ENCODE results near the gene MICAL3.
"Not testable (repeated sequence)": the region's sequence is repeated elsewhere in the genome, so short reads cannot be mapped to it uniquely, and the experiment has no call there.

MICAL3 gene

DNA sequence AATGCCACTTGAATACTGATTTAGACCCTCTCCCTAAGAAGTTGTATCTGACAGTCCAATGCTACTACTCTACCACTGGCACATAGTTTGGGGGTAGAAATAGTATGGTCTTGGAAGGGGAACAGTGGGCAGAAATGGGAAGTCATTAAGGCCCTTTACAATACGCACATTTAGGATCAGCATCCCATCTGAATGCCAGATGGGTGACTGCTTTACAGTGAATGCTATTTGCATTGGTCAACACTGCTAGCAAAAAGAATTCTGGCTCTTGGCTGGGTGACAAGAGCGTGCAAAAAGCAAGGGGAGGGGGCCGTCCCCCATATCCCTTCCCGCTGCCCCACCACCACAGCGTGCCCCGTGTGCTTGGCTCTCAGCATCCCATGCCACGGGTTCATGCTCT, 145.4 kb downstream of the MICAL3 start:
- FAIRE-seq: no peak

DNA sequence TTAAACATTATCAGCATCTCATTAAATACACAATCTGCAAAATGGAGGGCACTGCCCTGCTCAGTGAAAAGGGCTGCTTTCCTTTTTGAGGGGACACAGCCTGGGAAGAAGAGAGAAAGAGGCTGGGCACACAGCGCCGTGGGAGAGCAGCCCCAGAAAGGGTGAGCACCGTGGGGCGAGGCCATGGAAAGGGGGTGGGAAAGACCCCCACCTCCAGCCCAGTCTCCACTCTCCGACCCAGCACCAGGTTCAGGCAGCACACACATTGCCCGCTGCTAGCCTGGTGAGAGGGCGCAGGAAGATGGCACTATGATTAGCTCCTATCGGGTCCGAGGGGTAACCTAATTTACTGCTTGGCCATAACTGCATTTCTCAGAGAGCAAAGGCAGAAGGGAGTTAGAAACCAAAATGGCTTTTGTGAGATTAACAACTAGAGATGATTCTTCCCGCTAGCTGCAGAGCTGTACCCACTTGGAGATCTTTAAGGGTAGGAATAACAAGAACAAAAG, 146.1 kb downstream of the MICAL3 start:
- FAIRE-seq: no peak

DNA sequence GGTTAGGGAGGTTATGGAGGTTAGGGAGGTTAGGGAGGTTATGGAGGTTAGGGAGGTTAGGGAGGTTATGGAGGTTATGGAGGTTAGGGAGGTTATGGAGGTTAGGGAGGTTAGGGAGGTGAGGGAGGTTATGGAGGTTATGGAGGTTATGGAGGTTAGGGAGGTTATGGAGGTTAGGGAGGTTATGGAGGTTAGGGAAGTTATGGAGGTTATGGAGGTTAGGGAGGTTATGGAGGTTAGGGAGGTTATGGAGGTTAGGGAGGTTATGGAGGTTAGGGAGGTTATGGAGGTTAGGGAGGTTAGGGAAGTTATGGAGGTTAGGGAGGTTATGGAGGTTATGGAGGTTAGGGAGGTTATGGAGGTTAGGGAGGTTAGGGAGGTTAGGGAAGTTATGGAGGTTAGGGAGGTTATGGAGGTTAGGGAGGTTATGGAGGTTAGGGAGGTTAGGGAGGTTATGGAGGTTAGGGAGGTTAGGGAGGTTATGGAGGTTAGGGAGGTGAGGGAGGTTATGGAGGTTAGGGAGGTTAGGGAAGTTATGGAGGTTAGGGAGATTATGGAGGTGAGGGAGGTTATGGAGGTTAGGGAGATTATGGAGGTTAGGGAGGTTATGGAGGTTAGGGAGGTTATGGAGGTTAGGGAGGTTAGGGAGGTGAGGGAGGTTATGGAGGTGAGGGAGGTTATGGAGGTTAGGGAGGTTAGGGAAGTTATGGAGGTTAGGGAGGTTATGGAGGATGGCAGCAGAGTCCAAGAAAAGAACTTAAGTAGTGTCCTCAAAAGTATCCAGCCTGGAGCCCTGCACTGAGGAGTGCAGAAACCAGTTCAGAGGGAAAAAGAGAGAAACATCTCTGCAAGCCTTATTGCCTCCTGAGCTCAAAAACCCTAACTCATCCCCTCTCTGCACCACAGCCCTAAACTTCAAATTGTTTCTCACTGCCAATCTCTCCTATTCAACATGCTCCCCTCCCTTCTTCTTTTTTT, 147.2 kb downstream of the MICAL3 start:
- not testable (repeated sequence) for FAIRE-seq

DNA sequence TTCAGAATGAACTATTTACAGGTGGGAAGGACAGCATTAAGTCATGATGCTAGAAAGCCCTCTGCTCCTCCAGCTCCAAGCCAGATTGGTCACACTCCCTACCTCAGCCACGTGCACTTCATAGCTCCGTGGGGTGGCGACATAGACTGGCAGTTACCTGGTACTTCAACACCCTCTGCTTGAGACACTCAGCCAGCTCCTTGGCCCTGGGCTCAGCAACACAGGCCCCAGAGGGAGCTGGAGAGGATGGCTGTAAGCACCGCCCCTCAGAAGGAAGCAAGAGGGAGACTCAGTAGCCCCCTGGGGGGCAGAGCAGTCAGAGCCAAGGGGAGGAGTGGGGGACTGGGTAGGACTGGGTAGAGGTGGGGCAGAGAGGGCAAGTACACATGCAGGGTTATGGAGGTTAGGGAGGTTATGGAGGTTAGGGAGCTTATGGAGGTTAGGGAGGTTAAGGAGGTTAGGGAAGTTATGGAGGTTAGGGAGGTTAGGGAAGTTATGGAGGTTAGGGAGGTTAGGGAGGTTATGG, 148.0 kb downstream of the MICAL3 start:
- FAIRE-seq: no peak

DNA sequence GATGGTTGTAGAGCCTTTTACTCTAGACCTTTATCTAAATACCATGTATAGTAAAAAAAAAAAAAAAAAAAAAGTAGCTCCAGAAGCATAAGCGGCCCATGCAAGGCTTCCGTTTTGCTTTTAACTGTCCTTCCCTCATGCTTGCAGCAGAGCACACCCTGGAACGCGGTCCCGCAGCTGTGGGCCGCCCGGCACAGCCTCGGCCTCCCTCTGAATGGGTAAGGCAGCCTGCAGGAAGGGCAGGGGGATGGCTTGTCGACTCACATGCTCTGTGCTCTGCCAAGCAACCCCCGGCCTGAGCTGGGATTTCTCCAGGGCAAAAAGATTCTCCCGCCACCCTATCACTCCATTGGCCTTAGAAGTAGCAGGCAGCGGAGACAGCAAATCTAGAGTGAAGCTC, 148.7 kb downstream of the MICAL3 start:
- no peak for FAIRE-seq

DNA sequence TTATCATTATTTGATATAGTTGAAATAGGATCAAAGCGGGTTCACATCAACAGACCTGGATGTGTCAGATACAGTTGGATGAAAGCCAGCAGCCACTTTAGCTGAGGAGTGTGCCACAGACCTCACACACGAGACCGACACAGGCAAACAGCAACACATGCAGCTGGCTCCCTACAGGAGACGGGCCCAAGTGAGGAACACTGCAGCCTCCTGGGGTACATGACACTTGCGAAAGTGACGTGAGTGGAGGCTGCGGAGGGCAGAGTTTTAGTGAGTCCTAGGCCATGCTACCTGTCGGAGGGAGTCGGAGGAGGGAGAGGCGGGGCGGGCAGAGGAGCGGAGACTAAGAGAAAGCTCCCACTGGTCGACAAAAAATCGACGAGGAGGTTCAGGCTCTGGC, 149.2 kb downstream of the MICAL3 start:
- no peak for FAIRE-seq

DNA sequence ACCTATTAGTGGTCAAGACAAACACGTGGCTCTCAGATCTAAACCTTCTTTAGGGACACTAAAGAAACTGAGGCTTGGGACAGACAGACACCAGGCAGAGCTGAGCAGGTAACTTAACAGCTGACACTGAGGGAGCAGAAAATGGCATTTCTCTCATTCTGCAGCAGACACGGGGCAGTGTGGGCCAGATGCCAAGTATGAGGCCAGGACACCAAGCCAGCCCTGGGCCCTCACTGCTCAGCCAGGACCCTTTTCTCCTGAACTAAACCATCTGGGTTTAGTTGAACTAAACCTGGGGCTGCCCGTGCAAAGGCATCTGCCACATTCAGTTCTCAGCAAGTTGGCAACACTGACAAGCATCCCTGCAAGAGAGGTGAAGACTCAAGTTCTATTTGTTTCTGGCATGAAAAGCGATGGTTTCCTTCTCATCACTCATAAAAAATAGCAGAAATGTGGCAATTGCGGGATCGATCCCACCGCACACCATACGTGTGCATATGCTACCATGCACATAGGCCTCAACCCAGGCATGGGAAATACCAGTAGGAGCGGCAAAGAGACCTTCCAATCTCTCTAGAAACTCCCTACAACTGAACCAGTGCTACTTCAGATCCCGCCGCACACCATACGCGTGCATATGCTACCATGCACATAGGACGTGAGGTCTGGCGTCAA, 150.0 kb downstream of the MICAL3 start:
- FAIRE-seq: no peak

DNA sequence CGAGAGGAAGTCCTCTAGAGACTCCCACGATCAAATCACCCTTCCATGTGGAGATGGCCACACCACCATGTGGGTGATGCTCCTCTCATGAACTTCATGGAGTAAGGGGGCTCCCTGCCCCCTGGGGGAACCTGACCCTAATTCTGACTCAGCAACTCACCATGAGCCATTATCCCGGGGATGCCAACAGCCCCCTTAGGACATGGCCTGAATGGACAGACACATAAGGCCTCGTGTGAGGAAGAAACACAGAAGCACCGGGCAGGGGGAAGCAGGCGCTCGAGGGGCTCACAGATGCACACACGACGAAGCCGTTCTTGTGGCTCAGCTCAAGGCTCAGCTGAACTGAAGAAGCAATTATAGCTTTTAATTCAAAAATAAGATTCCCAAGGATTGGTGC, 150.6 kb downstream of the MICAL3 start:
- FAIRE-seq: no peak

DNA sequence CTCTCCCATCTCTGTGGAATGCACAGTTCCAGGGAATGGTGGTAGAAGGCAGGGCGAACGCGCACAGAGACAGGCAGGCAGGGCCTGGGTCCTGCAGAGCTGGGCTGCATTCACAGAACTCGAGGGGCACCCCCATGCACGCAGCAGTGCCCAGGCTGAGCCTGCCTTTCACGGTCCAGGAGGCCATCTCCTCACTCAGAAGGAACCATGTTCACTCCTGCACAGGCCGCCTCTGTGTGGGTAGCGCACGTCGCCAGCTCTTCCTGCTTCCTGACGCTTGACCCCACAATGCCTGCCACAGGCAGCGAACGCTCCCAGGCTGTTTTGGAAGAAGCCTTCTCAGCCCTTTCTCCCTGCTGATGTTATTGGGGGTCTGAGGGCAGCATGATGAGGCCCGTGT, 151.2 kb downstream of the MICAL3 start:
- no peak for FAIRE-seq

DNA sequence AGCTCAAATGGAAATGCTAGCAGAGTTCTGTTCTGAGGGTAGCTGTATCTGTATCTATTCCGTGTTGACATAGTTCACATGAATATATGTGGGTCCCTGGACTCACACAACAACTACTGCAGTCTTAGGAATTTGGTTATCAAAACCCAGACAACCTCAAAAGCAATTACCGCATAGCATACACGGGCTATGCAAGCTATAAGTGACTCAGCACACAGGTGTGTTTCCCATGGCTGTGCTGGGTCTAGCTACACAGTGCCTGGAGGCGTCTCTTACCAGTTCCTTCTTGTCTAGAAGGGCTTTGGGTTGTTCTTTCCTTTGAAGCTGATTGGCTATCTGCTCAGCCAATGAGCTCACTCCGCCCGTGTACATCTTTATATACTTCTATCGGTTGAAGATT, 151.9 kb downstream of the MICAL3 start:
- no peak for FAIRE-seq

DNA sequence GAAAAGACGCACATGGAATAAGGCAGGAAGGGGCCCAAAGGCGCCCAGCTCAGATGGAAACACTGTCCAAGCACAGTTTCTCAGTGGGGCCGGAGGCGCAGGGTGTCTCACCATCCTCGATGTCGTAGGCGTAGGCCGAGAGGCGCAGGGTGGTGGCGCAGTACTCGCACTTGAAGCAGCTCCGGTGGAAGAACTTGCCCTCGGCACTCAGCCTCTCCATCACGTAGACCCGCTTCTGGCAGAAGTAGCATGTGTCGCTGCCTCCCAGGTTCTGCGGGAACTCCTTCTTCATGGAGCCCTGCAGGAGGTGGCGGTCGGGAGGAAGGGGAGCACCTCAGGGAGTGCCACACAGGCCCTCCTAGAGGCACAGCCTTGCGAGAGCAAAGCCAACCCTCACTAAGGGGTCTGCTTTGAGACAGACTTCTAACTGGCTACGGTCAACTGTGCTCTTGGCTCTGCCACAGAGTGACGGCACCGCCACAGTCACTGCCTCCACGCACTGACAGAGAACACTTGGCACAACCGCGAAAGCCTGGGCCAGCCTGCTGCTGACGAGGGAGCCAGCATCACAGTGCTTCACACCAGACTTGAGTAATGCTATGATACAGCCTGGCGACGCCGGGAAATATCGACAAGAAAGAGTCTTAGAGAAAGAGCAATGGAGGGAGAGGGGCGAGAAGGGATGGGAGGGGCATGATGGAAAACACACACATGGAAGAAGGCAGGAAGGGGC, 152.5 kb downstream of the MICAL3 start:
- no peak for FAIRE-seq

DNA sequence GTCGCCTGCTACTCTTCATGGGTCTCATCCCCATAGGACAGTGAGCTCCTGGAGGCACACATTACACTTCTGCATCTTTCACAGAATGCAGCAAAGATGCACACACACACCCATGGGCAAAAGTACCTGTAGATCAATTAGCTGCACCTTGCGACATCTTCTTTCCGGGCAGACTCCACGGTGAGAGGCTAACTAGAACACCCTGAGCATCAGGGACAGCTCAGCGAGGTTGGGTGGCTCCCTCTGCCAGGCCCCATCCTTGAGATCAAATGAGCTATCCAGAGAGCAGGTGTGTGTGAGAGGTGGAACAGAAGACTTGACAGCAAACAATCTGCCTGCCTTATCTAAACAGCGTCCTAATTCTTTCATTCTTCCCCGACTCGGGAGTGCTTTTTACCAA, 154.0 kb downstream of the MICAL3 start:
- no peak for FAIRE-seq

DNA sequence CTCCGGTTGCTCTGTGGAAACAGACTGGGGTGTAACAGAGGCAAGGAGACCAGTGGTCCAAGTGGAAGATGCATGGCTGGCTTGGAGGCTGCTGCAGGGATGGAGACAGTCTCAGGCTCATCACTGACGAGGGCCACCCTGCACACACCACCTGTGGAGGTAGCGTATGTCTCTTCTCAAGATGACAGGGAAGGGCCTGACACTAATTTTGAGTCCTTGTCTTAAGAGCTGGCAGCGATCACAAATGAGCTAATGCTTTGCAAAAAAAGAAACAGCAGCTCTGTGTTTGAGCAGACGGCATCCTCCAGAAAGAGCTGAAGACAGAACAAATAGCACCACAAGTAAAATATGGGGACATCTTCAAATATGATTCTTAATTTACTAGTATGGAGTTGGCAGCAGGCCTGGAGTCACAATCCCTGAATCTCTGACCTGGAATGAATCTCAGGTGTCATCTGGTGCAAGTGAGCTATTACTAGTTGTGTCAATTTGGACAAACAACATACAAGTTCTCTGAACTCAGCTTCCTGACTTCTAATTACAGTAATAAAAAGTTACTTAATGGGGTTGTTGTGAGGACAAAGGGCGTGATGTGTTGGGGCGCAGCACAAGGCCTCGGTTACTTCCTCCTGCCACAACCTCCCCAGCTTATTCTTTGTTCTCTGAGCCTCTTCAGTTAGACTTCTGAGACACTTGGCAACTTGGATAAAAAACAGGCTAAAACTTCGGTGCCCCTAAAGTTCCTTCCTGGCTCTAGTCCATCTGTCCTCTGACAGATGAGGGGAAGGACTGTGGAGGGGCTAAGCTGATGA, 154.9 kb downstream of the MICAL3 start:
- no peak for FAIRE-seq

DNA sequence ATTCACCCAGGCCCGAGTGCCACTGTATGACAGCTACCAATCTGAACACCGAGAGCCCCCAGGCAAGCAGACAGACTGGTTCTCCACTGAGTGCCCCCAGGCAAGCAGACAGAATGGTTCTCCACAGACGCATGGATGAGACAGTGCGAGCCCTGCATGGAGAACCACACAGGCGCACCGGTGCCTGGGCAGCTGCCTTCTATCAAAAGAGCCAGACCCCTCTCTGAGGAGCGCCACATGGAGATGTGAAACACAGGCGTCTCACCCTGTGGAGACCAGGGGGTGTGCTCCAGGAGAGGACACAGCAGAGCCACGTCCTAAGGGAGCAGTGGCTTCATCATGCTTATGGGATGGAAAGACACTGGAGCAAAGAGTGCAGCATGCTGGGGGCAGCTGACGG, 155.6 kb downstream of the MICAL3 start:
- no peak for FAIRE-seq

DNA sequence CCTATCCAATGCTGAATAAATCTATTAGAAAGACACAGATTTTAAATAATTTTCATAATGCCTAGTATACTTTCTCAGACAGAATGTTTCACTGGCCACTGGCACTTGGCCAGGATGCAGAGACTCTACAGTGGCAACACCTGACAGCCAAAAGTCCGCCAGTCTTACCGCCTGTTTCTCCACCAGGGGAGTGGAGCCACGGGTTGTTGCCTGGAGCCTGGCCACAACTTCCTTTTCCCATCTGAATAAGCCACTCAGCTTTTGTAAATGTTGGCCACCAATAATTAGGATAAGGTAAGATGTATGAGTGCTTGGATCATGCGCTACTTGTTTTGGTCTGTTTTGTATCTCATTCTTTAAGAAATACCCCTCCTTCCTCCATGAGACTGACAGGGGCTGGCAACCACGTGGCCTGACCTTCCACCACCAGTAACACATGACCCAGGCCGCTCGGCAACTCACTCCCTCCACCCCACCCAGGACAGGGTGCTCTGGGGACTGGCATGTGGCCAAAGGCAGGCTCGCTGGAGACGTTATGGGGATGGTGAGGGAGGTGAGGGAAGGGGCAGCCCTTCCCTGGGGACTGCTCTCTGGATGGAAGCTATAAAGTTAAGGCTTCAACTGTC, 157.1 kb downstream of the MICAL3 start:
- FAIRE-seq: no peak

DNA sequence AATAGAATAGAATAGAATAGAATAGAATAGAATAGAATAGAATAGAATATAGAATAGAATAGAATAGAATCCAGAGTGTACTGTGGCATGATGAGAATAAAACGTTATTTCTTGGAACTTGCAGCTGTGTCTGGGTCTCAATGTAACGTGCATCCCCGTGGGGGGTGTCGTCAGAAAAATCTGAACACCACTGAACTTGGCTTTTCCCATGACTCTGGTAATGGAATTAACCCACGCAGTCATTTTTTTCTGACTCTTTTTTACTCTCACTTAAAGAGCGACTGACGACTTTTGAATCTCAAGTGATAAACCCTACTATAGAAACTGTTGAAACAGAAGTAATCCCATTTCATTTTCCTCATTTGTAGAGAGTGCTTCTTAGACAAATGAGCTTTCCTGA, 157.7 kb downstream of the MICAL3 start:
- no peak for FAIRE-seq

DNA sequence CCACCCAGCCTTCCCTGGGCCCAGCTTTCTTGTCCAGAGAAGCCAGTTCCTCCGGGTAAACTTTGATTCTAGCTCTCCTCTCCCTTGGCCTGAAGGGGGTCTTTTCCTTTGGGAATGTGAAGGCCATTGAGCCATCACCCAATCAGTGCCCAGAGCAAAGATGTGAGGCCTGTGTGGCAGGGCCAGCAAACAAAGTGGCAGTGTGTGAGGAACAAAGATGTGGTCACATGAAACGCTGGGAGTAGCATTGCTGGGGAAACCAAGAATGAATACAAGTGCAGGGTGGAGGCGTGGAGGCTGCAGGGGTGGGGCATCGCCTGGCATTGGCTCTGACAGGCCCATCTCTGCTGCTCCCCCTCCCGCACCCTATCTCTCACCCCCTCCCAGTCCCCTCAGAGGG, 158.2 kb downstream of the MICAL3 start:
- no peak for FAIRE-seq

DNA sequence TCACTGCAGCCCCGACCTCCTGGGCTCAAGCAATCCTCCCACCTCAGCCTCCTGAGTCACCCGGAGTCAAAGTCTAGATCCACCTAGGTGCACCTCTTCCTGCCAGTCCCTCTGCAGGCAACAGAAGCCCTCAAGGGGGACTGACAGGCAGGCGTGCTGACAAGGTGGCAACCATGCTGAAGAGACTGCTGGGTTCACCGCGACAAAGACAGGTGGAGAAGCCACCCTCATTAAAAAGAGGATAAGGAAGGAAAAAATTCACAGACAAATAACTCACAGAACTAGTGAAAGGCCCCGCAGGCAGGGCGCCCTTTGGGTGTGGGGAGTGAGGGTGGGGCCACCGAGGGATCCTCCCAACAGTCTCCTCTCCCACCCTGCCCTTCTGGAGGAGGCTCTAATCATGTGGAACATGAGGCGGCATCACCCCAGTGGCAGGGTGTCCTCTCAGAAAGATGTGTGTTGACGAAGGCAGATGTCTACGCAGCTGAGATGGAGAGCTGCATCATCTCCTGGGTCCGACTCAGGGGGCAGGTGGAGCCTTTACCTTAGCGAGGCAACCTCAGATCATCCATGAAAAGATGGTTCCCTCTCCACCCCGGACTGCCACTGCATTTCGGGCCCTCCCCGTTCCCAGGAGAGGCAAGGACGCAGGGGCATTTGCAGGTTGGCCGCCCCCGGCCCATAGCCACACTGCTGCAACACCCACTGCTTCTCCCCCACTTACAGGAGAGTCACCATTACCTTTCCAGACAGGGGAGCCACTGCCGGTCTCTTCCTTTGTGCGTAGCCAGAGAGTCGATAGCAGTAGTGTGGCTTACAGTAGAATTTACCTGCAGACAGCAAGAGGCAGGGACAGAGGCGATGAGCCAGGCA, 158.9 kb downstream of the MICAL3 start:
- no peak for FAIRE-seq

DNA sequence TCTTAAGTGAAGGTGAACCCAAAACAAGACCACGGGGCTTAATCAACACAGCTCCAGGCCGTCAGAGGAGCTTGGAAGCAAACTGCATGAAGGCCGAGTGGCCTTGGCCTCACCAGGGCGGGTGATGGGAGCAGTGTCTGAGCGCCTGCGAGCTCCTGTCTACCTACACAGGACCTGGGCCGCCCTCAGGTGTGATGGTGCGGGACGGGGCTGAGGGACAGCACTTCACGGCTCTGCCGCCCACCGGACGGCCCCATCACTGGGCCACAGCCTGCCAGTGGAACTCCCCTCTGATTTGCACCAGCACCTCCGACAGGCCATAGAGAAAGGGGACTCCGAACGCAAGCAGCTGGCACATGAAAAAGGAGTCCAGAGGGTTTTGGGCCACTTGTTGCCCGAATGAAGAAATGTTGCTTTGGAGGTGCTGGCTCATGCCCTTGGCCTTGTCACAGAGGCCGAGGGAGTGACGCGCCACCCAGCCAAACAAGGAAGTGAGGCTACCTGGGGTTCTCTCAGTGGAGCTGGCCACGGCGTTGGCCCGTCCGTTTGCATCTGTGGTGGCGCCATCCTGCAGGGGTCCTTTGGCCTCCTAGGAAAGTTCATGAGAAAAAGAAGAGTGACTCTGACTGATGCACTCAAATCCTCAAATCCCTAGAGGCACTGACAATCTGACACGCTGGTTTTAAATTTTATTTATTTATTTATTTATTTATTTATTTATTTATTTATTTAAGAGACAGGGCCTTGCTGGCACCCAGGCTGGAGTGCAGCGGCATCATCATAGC, 159.8 kb downstream of the MICAL3 start:
- no peak for FAIRE-seq

DNA sequence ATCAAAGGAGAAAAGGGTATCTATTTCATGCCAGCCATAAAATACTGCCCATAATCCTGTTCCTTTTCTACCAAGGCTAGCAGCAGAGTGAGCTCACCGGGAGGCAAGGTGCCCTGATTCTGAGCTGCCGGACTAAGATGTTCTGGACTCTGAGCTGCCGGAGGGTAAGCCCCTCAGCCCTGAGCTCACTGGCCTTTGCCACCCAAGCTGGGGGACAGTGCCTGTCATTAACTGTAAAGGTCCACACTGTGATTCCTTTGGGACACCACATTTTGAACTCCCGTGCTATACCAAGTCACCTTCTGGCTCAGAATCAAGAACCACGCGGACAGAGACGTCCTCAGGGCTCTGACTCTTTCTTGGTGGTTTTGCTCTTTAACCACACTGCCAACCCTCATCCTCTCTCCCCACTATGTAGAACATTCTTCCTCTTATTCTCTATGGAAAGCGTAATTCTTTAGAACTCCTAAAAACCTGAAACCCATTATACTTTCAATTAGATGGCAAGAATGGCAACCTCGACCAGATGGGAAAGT, 161.6 kb downstream of the MICAL3 start:
- no peak for FAIRE-seq
